Glutamatergic neuron (in vitro differentiated cells): ENCODE data around the gene ARL15. TPM values are rescaled to one million over a fixed set of nuclear protein-coding genes. Genes with fewer than 3 reads are reported as not detected.
A peak's percentile ranks its signal among the peaks of the same experiment; 100 is the strongest.

ENCODE experiments used
- DNase-seq: peaks from one replicate; pipeline ENCODE4 v3.0.0; 2022
- H3K27ac Mint-ChIP-seq: one replicate; pipeline ENCODE4 v1.8.0; 2020; ENCODE audit warnings: mild to moderate bottlenecking, mixed read lengths, inconsistent platforms; ENCODE audit not compliant: unreplicated experiment
- H3K27me3 Mint-ChIP-seq: one replicate; pipeline ENCODE4 v1.8.0; 2020; ENCODE audit warnings: mild to moderate bottlenecking, moderate library complexity, mixed read lengths, inconsistent platforms; ENCODE audit not compliant: unreplicated experiment
- H3K36me3 Mint-ChIP-seq: one replicate; pipeline ENCODE4 v1.8.0; 2020; ENCODE audit warnings: mild to moderate bottlenecking, mixed read lengths, inconsistent platforms; ENCODE audit not compliant: unreplicated experiment
- H3K4me1 Mint-ChIP-seq: one replicate; pipeline ENCODE4 v1.8.0; 2020; ENCODE audit warnings: mild to moderate bottlenecking, low read depth, mixed read lengths, inconsistent platforms; ENCODE audit not compliant: unreplicated experiment
- H3K4me3 Mint-ChIP-seq: one replicate; pipeline ENCODE4 v1.8.0; 2020; ENCODE audit warnings: mild to moderate bottlenecking, mixed read lengths, inconsistent platforms; ENCODE audit not compliant: unreplicated experiment
- H3K9me3 Mint-ChIP-seq: one replicate; pipeline ENCODE4 v1.8.0; 2020; ENCODE audit warnings: mild to moderate bottlenecking, moderate library complexity, mixed read lengths, inconsistent platforms; ENCODE audit not compliant: unreplicated experiment
- total RNA-seq: library from RNA; stranded (reverse); fragmentation: NEBNext Ultra II Directional; extraction: Animal tissue kit (Norgen Biotek cat#: 25700); gene quantifications from one replicate; pipeline ENCODE4 v1.2.1, GENCODE V29; 2021; ENCODE audit not compliant: unreplicated experiment
- TF ChIP-seq, protein P1 (sequence below): fragments of 200-600 bp; sonication (generic); IDR thresholded peaks from one replicate; pipeline ENCODE4 v1.5.0; 2021; ENCODE audit not compliant: partially characterized antibody, unreplicated experiment

ARL15 gene
- total RNA-seq, 1 donor from 2014 or later = 37.4 TPM

DNA sequence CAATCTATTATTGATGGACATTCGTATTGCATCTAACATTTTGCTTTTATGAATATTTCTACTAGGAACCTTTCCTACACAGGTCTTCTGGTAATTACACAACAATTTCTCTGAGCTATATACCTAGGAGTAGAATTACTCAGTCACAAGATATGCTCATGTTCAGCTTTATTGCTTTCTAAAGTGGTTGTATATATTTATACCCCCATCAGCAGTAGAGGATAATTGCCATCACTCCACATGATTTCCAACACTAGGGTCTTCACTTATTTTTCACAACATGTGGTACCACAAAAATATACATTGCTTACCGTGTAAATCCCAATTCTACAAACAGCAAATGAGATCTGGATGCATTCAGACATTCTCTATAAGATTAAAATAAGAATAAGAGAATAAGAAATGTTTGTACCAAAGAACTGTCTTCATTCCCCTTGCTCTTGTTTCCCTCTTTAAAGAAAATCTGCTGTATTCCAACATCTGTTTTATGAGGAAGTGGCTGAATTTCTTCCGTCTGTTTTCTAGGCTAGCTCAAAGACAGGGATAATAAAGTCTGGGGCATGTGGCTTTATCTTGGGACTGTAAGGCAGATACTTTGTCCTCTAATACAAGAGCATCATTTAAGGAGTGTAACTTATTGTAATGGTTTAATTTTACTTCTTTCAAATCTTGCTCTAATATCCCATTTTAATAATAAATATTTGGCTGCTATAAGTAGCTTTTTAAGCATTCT is 28.2 kb downstream of the ARL15 start:
- peaks cover 4% of the 10 kb centered on the region for H3K4me1 Mint-ChIP-seq
- DNase-seq = no peak
- peaks cover 2% of the 10 kb centered on the region for H3K9me3 Mint-ChIP-seq
- TF ChIP-seq, protein P1, sequence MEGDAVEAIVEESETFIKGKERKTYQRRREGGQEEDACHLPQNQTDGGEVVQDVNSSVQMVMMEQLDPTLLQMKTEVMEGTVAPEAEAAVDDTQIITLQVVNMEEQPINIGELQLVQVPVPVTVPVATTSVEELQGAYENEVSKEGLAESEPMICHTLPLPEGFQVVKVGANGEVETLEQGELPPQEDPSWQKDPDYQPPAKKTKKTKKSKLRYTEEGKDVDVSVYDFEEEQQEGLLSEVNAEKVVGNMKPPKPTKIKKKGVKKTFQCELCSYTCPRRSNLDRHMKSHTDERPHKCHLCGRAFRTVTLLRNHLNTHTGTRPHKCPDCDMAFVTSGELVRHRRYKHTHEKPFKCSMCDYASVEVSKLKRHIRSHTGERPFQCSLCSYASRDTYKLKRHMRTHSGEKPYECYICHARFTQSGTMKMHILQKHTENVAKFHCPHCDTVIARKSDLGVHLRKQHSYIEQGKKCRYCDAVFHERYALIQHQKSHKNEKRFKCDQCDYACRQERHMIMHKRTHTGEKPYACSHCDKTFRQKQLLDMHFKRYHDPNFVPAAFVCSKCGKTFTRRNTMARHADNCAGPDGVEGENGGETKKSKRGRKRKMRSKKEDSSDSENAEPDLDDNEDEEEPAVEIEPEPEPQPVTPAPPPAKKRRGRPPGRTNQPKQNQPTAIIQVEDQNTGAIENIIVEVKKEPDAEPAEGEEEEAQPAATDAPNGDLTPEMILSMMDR = no peak
- H3K27ac Mint-ChIP-seq = no peak overlapping the region
- H3K36me3 Mint-ChIP-seq = peaks cover 4% of the 10 kb centered on the region
- peaks cover 2% of the 10 kb centered on the region for H3K27me3 Mint-ChIP-seq
- no peak overlapping the region for H3K4me3 Mint-ChIP-seq

- Mint-ChIP-seq H3K27ac (peak overlapping the region; percentile 35), H3K36me3 (peaks cover 4% of the 10 kb centered on the region), H3K4me3 (no peak overlapping the region), H3K27me3 (peaks cover 2% of the 10 kb centered on the region), H3K4me1 (no peaks in the 10 kb centered on the region), H3K9me3 (peaks cover 2% of the 10 kb centered on the region)
- TF ChIP-seq, protein P1 = no peak
- DNase-seq = no peak
Observed at GRCh38 chr5:54279960-54280359, 30.4 kb downstream of the ARL15 start.

DNA sequence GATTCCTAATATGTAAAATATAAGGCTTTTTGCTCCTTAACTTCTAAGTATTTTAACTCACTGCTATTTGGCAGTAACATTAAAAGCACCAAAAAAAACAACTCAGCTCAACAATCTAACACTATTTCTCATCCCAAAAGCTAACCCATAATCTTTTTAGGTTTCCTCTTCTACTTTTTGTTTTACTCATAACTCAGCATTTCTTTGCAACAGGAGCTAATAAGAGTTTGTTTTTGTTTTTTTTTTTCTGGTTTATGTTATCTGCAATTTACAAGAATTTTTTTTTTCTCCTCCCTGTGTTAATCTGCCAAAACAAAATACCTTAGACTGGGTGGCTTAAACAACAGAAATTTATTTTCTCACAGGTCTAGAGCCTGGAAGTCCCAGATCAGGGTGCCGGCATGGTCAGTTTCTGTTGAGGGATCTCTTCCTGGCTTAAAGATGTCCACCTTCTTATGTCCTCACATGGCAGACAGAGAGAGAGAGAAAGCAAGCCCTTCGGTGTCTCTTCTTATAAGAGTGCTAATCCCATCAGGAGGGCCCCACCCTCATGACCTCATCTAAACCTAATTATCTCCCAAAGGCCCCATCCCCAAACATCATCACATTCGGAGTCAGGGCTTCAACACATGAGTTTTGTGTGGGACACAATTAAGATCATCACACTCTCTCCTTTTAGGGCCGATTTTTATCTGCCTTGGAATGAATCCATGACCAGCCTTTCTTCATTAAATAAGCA is 31.2 kb downstream of the ARL15 start:
- TF ChIP-seq, protein P1 = no peak
- no peak overlapping the region for H3K27ac Mint-ChIP-seq
- H3K9me3 Mint-ChIP-seq = peaks cover 2% of the 10 kb centered on the region
- H3K4me1 Mint-ChIP-seq = no peaks in the 10 kb centered on the region
- peaks cover 4% of the 10 kb centered on the region for H3K36me3 Mint-ChIP-seq
- H3K27me3 Mint-ChIP-seq = peaks cover 2% of the 10 kb centered on the region
- H3K4me3 Mint-ChIP-seq = no peak overlapping the region
- no peak for DNase-seq

DNA sequence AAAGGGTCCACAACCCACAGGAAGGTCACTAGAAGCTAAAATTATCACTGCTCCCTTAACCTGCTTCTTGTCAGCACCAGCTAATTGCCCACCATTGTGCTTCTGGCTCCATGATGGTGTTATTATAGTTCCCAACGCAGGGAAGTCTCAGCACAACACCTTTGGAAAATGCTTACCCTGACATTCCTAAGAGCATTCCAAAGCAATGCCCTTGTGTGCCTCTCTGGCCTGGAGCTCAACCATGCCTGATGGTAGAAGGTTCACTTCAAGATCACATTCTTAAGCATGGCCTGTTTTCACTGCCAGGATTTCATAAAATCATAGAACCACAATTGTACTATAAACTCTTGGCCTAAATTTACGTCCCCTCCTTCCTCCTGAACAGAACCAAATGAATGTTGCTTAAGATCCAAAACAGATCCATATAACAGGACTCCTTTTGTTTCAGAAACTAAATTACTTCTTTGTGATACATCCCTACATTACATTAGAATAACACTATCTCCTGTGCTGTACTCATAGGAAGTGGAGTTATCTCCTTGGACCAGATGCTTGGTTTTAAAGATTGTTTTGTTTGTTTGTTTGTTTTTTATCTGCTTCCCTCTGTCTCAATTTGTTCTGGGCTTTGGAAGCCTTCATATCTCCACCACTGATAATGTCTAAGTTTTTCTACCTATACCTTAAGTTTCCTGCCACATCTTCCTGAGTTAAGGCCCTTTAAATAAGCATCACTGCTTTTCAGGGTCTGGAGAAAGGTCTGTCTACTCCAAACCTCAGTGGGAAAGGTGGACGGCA is 32.1 kb downstream of the ARL15 start:
- H3K4me3 Mint-ChIP-seq = no peak overlapping the region

More for the DNA sequence above, 32.1 kb downstream of the ARL15 start:
- Mint-ChIP-seq H3K4me1 (peaks cover 3% of the 10 kb centered on the region), H3K27ac (no peak overlapping the region), H3K27me3 (peaks cover 2% of the 10 kb centered on the region), H3K9me3 (peaks cover 6% of the 10 kb centered on the region), H3K36me3 (peaks cover 4% of the 10 kb centered on the region)
- DNase-seq = no peak
- TF ChIP-seq, protein P1 = no peak
